Esophagus muscularis mucosa (tissue), 4 donors: ENCODE results near the gene CXCR4.

Source experiments
- EP300 ChIP-seq: sonication (generic); formaldehyde crosslinking; IDR thresholded peaks from one replicate; pipeline ENCODE4 v1.6.1; 2017; ENCODE audit warnings: antibody characterized with exemption
- POLR2A ChIP-seq: fragments of 450-650 bp; IDR thresholded peaks from one replicate; pipeline ENCODE4 v1.6.1; 2017; ENCODE audit warnings: antibody characterized with exemption, moderate library complexity, mild to moderate bottlenecking, low read depth
- POLR2AphosphoS5 ChIP-seq, 2 donors: sonication (generic); formaldehyde crosslinking; IDR thresholded peaks; one replicate each; pipeline ENCODE4 v1.6.1; 2017; ENCODE audit warnings: antibody characterized with exemption in 2 of 2
- TF ChIP-seq, protein P1 (sequence below), 3 experiments: fragments of 200-600 bp in 2 of 3; fragments of 450-650 bp in 1 of 3; sonication (generic) in 2 of 3; IDR thresholded peaks; one replicate each; pipeline ENCODE4 v1.5.1; 2017 to 2019; ENCODE audit warnings: antibody characterized with exemption in 3 of 3, mild to moderate bottlenecking in 2 of 3, moderate library complexity in 1 of 3

DNA sequence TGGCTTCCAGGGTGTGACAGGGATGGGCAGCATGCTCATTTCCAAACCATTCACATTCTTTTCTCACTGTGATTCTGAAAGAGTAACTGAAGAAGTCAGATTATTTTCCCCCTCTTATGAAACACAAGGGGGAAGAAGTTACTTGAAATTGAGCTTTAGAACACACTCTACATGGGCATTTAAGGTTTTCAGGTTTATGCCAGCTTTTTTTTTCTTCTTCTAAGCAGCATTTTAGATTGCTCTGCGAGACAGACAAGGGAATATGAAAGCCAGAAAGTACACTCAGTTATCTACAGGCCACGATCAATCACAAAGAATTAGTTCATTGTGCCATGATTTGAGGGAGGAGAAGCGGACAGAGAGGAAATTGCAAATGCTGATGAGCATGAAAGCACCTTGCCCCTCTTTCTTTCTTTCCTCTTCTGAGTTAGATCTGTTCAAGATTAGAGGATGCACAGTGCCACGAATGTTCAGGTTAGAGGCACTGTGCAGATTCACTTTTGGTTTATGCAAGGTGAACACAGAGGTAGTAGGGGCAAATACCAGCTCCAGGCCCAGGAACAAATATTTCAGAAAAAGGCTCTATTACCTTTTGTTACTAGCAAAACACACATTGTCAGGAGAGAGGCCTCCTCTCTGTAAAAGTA, 49.2 kb downstream of the CXCR4 start:
- no peak for TF ChIP-seq POLR2A
- TF ChIP-seq, protein P1, sequence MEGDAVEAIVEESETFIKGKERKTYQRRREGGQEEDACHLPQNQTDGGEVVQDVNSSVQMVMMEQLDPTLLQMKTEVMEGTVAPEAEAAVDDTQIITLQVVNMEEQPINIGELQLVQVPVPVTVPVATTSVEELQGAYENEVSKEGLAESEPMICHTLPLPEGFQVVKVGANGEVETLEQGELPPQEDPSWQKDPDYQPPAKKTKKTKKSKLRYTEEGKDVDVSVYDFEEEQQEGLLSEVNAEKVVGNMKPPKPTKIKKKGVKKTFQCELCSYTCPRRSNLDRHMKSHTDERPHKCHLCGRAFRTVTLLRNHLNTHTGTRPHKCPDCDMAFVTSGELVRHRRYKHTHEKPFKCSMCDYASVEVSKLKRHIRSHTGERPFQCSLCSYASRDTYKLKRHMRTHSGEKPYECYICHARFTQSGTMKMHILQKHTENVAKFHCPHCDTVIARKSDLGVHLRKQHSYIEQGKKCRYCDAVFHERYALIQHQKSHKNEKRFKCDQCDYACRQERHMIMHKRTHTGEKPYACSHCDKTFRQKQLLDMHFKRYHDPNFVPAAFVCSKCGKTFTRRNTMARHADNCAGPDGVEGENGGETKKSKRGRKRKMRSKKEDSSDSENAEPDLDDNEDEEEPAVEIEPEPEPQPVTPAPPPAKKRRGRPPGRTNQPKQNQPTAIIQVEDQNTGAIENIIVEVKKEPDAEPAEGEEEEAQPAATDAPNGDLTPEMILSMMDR (IDR thresholded peaks at IDR 0.05): no peak
- no peak for TF ChIP-seq POLR2AphosphoS5 (IDR thresholded peaks at IDR 0.05)
- no peak for TF ChIP-seq EP300
